Body of pancreas (tissue), 4 donors: ENCODE measurements around the gene BCCIP. TPM values are rescaled to one million over a fixed set of nuclear protein-coding genes. Genes with fewer than 3 reads are reported as not detected.

Source experiments
- ATAC-seq: fragments of 150-250 bp; one replicate; pipeline ENCODE4 v1.9.1; 2016
- DNase-seq, 4 donors: peaks; one replicate each; pipeline ENCODE4 v3.0.0-alpha.2; 2019
- H3K27ac ChIP-seq, 4 donors: fragments of 200-600 bp; sonication (generic); 1 replicate in 3 of 4; 2 replicates in 1 of 4; pipeline versions ENCODE4 v1.5.1 to v1.6.1; 2016 to 2019; ENCODE audit warnings: mild to moderate bottlenecking in 1 of 4, mixed read lengths in 1 of 4, moderate library complexity in 1 of 4
- H3K27me3 ChIP-seq, 2 donors: fragments of 200-600 bp; sonication (generic); one replicate each; pipeline ENCODE4 v1.6.0; 2016; ENCODE audit warnings: mild to moderate bottlenecking in 1 of 2
- H3K36me3 ChIP-seq, 2 donors: fragments of 200-600 bp; sonication (generic); replicated peaks in 1 of 2; 2 replicates each; pipeline ENCODE4 v1.5.1; 2016; ENCODE audit warnings: low read depth in 2 of 2; ENCODE audit not compliant: insufficient read depth in 1 of 2
- H3K4me1 ChIP-seq: fragments of 200-600 bp; sonication (generic); one replicate; pipeline ENCODE4 v1.6.0; 2016
- H3K4me3 ChIP-seq, 2 donors: fragments of 200-600 bp; sonication (generic); 1 replicate in 1 of 2; 2 replicates in 1 of 2; pipeline ENCODE4 v1.5.1; 2016 to 2019
- H3K9me3 ChIP-seq, 3 donors: fragments of 200-600 bp; sonication (generic); 1 replicate in 2 of 3; 2 replicates in 1 of 3; pipeline ENCODE4 v1.5.1; 2016
- POLR2A ChIP-seq, 3 donors: fragments of 450-650 bp; IDR thresholded peaks; one replicate each; pipeline ENCODE4 v1.6.1; 2016; ENCODE audit warnings: antibody characterized with exemption in 3 of 3, mild to moderate bottlenecking in 2 of 3
- WGBS, 2 donors: methylation state at CpG; one replicate each; pipeline ENCODE4 v1.1.5; 2017; 5-methylcytosine and 5-hydroxymethylcytosine counted together
- intact Hi-C: fragments of 100-400 bp; cut with DNase I; formaldehyde crosslinking; loops from one replicate; pipeline ENCODE4 v1.15.1; 2023
- total RNA-seq, 2 donors: library from RNA; depleted of rRNA; stranded (reverse); fragments of >200 nt; gene quantifications; one replicate each; pipeline ENCODE4 v1.1.0, GENCODE V29; 2016
- TF ChIP-seq, protein P1 (sequence below), 7 experiments: fragments of 450-650 bp in 4 of 7; fragments of 200-600 bp in 3 of 7; sonication (generic) in 3 of 7; IDR thresholded peaks; one replicate each; pipeline ENCODE4 v1.5.1; 2016 to 2019; ENCODE audit warnings: antibody characterized with exemption in 7 of 7

The BCCIP gene
- total RNA-seq, 2 donors from 2014 or later: 16.2 to 31.4 TPM

GRCh38 chr10:125802739-125803138 lies 20.6 kb upstream of the BCCIP start:
- TF ChIP-seq, protein P1, sequence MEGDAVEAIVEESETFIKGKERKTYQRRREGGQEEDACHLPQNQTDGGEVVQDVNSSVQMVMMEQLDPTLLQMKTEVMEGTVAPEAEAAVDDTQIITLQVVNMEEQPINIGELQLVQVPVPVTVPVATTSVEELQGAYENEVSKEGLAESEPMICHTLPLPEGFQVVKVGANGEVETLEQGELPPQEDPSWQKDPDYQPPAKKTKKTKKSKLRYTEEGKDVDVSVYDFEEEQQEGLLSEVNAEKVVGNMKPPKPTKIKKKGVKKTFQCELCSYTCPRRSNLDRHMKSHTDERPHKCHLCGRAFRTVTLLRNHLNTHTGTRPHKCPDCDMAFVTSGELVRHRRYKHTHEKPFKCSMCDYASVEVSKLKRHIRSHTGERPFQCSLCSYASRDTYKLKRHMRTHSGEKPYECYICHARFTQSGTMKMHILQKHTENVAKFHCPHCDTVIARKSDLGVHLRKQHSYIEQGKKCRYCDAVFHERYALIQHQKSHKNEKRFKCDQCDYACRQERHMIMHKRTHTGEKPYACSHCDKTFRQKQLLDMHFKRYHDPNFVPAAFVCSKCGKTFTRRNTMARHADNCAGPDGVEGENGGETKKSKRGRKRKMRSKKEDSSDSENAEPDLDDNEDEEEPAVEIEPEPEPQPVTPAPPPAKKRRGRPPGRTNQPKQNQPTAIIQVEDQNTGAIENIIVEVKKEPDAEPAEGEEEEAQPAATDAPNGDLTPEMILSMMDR (IDR thresholded peaks at IDR 0.05): no peak
- no peak for TF ChIP-seq POLR2A (IDR thresholded peaks at IDR 0.05)
- WGBS, 2 donors: 94 to 96% methylated on average over 7 of the region's 7 CpGs
- H3K36me3 ChIP-seq: peaks cover 0 to 9% of the 10 kb centered on the region in 2 donors
- H3K4me1 ChIP-seq: peaks cover 12% of the 10 kb centered on the region
- ATAC-seq: no peak
- no peaks in the 10 kb centered on the region for H3K9me3 ChIP-seq
- no peak overlapping the region for H3K4me3 ChIP-seq
- no peak for DNase-seq
- no peaks in the 10 kb centered on the region for H3K27me3 ChIP-seq
- intact Hi-C loops: no loop called here
- H3K27ac ChIP-seq: no peak overlapping the region

DNA sequence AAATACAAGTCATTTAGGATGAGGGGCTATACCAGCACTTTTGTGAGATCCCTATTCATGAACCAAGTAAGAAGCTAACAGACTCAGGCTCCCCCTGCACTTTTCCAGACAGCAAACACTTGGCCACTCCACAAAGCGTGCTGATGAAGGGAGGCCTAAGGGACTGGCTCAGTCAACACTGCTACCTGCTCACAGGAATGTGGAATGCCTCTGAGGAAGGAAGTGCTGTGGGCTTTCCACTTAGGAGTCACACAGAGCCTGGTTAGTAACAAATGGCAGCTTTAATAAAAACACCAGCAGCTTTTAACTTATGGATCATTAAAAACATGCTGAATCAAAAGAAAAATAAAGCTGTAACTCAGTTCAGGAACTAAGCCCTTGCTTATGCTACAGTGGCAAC lies 15.3 kb upstream of the BCCIP start:
- intact Hi-C loops: no loop called here
- H3K27ac ChIP-seq: no peak overlapping the region
- no peak for TF ChIP-seq POLR2A (IDR thresholded peaks at IDR 0.05)
- TF ChIP-seq, protein P1 (IDR thresholded peaks at IDR 0.05): no peak
- no peaks in the 10 kb centered on the region for H3K9me3 ChIP-seq
- no peaks in the 10 kb centered on the region for H3K4me1 ChIP-seq
- H3K4me3 ChIP-seq: no peak overlapping the region
- WGBS, 2 donors: 83 to 95% methylated on average over 1 of the region's 1 CpG
- ATAC-seq (no peak), DNase-seq (no peak)
- H3K36me3 ChIP-seq: peaks cover 0 to 11% of the 10 kb centered on the region in 2 donors
- H3K27me3 ChIP-seq: no peaks in the 10 kb centered on the region

DNA sequence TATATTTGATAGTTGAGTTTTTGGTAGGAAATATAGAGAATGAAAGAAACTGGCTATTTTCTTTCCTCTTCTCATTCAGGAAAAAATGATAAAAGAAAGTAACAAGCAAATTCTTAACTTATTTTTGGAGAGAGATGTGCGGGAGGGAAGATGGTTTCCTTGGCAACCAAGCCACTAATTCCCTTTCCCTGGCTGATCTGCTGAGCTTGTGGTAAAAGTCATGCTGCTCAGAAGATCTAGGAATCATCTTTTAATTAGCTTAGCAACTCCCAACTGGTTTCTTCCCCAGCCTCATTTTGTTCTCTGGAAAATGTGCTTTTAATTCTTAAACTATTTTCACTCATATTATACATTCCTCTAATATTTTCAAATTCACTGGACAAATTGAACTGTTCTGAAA lies 12.1 kb upstream of the BCCIP start:
- ATAC-seq: no peak
- 90 to 92% methylated on average over 1 of the region's 1 CpG for WGBS, 2 donors
- intact Hi-C loops: no loop called here

DNA sequence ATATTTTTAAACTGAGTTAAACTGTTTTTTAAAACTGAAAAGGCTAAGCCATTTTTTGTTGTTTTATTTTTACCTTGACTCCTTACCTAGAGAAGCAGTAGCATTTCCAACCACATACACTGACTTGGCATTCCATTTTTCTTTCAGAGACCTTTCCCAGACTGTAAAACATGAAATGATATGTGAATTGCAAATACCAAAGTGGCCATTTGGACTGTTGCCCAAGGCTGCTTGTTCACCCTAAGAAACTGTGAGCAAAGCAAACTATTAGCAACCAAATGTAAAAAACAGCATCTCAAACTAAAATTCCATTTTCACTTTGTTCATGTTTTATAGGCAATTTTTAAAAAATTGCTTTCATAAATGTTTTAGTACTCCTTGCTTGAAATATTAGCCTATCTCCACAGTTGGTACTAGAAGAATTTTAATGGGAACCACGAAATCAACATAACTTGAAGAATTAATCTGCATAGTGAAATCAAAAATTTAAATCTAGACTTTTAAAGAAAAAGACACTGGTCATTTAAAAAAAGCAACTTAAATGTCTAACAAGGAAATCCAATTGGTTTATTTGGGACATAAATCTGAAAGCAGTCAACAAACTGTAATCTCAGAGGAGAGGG lies 11.1 kb upstream of the BCCIP start:
- Histone ChIP-seq H3K4me3 (no peak overlapping the region), H3K4me1 (no peaks in the 10 kb centered on the region), H3K27me3 (no peaks in the 10 kb centered on the region), H3K27ac (no peak overlapping the region), H3K9me3 (no peaks in the 10 kb centered on the region), H3K36me3 (peaks cover 0 to 2% of the 10 kb centered on the region in 2 donors)
- 38 to 53% methylated on average over 1 of the region's 1 CpG for WGBS, 2 donors
- TF ChIP-seq, protein P1 (IDR thresholded peaks at IDR 0.05): no peak
- TF ChIP-seq POLR2A (IDR thresholded peaks at IDR 0.05): no peak
- DNase-seq: peak in 3 of 4 donors; percentile 43 to 57 (median 51)
- no peak for ATAC-seq
- intact Hi-C loops: no loop called here

More for the DNA sequence above, 12.1 kb upstream of the BCCIP start:
- no peak for TF ChIP-seq POLR2A (IDR thresholded peaks at IDR 0.05)
- TF ChIP-seq, protein P1 (IDR thresholded peaks at IDR 0.05): no peak
- Histone ChIP-seq H3K27me3 (no peaks in the 10 kb centered on the region), H3K27ac (no peak overlapping the region), H3K4me1 (no peaks in the 10 kb centered on the region), H3K4me3 (no peak overlapping the region), H3K9me3 (no peaks in the 10 kb centered on the region), H3K36me3 (peaks cover 0 to 3% of the 10 kb centered on the region in 2 donors)
- DNase-seq: no peak

DNA sequence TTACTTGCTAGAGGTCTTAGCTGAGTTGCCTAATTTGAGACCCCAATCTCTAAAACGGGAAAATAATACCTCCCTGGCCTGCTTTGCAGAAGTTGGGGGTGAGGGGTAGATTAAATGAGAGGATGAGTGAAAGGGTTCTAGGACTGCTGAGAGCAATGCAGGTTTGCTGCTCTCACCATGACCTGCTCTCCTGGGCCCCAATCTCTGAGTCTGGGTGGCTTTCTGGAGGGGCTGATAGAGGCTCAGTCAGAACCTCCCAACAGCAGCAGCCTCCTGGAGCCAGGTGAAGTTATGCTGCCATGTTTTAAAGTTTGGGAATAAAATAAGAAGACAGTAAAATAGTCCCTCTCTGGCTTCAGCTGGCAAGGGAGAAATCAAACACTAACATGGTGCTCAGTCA lies 7.6 kb upstream of the BCCIP start:
- no peak for TF ChIP-seq POLR2A (IDR thresholded peaks at IDR 0.05)
- TF ChIP-seq, protein P1 (IDR thresholded peaks at IDR 0.05): no peak
- intact Hi-C loops: no loop called here
- Histone ChIP-seq H3K27me3 (no peaks in the 10 kb centered on the region), H3K27ac (no peak overlapping the region), H3K36me3 (peaks cover 0 to 2% of the 10 kb centered on the region in 2 donors), H3K4me1 (no peaks in the 10 kb centered on the region), H3K4me3 (no peak overlapping the region), H3K9me3 (no peaks in the 10 kb centered on the region)
- 0 to 50% methylated on average over 1 of the region's 1 CpG for WGBS, 2 donors
- DNase-seq (no peak), ATAC-seq (no peak)
